ENCODE data around the gene EXO5. TPM values are rescaled to one million over a fixed set of nuclear protein-coding genes. Genes with fewer than 3 reads are reported as not detected.

The EXO5 gene
- total RNA-seq, 1 experiment from 2014 or later, result 0.57 TPM

DNA sequence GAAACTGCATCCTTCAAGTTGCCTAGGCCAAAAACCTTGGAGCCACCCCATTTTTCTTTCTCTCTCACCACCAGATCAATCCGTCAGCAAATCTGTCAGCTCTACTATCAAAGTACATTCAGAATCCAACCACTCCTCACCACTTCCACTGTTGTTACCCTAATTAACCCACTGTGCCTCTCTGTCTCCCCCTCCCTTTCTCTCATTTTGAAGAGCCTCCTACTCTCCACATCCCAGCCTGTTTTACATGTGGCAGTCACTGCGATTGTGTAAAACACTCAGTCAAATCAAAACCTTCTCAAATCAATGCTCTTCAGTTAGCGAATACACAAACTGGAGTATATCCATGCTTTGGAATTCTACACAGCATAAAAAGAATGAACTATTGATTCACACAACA, 55.9 kb downstream of the EXO5 start:
- Histone ChIP-seq H4K20me1 (ENCODE audit: insufficient read depth) (no peaks in the 10 kb centered on the region), H3K4me1 (ENCODE audit: control insufficient read depth in 1 of 2, insufficient read depth in 2 of 2, low read length in 2 of 2) (no peaks in the 10 kb centered on the region), H3K9me3 (ENCODE audit: control insufficient read depth in 1 of 2, insufficient read depth in 1 of 2, low read depth in 1 of 2, low read length in 2 of 2) (no peaks in the 10 kb centered on the region), H2AFZ (ENCODE audit: low read depth, low read length, poor library complexity, severe bottlenecking) (no peak overlapping the region), H3K36me3 (ENCODE audit: control insufficient read depth in 1 of 2, insufficient read depth in 2 of 2, low read length in 2 of 2) (no peaks in the 10 kb centered on the region), H3K4me2 (ENCODE audit: low read length) (no peak overlapping the region), H3K9ac (ENCODE audit: low read length) (no peak overlapping the region), H3K27me3 (ENCODE audit: insufficient read depth, low read length) (no peaks in the 10 kb centered on the region), H3K27ac (ENCODE audit: low read depth, low read length) (no peak overlapping the region), H3K4me3 (replicated peaks in 1 of 2; ENCODE audit: low read depth in 1 of 2, low read length in 2 of 2) (no peak overlapping the region), H3K79me2 (ENCODE audit: insufficient read depth, low read length) (no peaks in the 10 kb centered on the region), H3K9me2 (ENCODE audit: insufficient read depth) (no peaks in the 10 kb centered on the region; the same call in 1 of the 2 replicates)
- ChIA-PET CTCF (no interaction called here), POLR2A (no interaction called here), RAD21 (ENCODE audit: low non-redundant PET in 1 of 2, low total read pairs in 2 of 2, uncharacterized antibody in 2 of 2, unreplicated experiment in 2 of 2) (no interaction called here)
- intact Hi-C loops (cut with micrococcal nuclease), result no loop called here
- no TSS peak for BruUV-seq (replicated peaks)
- no peak for DNase-seq (ENCODE audit: low read depth, low spot score)
- no peak for TF ChIP-seq JUND (IDR thresholded peaks at IDR 0.05)
- no peak for TF ChIP-seq EZH2 (IDR thresholded peaks at IDR 0.05)
- TF ChIP-seq, protein P1, sequence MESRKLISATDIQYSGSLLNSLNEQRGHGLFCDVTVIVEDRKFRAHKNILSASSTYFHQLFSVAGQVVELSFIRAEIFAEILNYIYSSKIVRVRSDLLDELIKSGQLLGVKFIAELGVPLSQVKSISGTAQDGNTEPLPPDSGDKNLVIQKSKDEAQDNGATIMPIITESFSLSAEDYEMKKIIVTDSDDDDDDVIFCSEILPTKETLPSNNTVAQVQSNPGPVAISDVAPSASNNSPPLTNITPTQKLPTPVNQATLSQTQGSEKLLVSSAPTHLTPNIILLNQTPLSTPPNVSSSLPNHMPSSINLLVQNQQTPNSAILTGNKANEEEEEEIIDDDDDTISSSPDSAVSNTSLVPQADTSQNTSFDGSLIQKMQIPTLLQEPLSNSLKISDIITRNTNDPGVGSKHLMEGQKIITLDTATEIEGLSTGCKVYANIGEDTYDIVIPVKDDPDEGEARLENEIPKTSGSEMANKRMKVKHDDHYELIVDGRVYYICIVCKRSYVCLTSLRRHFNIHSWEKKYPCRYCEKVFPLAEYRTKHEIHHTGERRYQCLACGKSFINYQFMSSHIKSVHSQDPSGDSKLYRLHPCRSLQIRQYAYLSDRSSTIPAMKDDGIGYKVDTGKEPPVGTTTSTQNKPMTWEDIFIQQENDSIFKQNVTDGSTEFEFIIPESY (IDR thresholded peaks at IDR 0.05; ENCODE audit: extremely low read depth, insufficient replicate concordance, low read length), result no peak
- TF ChIP-seq ZFX (IDR thresholded peaks at IDR 0.05), result no peak
- TF ChIP-seq, protein P2, sequence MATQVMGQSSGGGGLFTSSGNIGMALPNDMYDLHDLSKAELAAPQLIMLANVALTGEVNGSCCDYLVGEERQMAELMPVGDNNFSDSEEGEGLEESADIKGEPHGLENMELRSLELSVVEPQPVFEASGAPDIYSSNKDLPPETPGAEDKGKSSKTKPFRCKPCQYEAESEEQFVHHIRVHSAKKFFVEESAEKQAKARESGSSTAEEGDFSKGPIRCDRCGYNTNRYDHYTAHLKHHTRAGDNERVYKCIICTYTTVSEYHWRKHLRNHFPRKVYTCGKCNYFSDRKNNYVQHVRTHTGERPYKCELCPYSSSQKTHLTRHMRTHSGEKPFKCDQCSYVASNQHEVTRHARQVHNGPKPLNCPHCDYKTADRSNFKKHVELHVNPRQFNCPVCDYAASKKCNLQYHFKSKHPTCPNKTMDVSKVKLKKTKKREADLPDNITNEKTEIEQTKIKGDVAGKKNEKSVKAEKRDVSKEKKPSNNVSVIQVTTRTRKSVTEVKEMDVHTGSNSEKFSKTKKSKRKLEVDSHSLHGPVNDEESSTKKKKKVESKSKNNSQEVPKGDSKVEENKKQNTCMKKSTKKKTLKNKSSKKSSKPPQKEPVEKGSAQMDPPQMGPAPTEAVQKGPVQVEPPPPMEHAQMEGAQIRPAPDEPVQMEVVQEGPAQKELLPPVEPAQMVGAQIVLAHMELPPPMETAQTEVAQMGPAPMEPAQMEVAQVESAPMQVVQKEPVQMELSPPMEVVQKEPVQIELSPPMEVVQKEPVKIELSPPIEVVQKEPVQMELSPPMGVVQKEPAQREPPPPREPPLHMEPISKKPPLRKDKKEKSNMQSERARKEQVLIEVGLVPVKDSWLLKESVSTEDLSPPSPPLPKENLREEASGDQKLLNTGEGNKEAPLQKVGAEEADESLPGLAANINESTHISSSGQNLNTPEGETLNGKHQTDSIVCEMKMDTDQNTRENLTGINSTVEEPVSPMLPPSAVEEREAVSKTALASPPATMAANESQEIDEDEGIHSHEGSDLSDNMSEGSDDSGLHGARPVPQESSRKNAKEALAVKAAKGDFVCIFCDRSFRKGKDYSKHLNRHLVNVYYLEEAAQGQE (IDR thresholded peaks at IDR 0.05; ENCODE audit: low read depth), result no peak
- no peak for TF ChIP-seq RAD21 (IDR thresholded peaks at IDR 0.05; ENCODE audit: low read depth)
- no peak for TF ChIP-seq EGR1 (IDR thresholded peaks at IDR 0.05; ENCODE audit: low read depth)
- TF ChIP-seq FOSL1 (IDR thresholded peaks at IDR 0.05; ENCODE audit: low read depth), result no peak
- TF ChIP-seq POLR2A (IDR thresholded peaks at IDR 0.05; ENCODE audit: borderline replicate concordance, extremely low read depth, insufficient read depth, insufficient read length), result no peak
- TF ChIP-seq POLR2AphosphoS5 (IDR thresholded peaks at IDR 0.05; ENCODE audit: low read depth, low read length), result no peak
- no peak for TF ChIP-seq EZH2phosphoT487 (IDR thresholded peaks at IDR 0.05; ENCODE audit: borderline replicate concordance)
- no peak for TF ChIP-seq SRF (IDR thresholded peaks at IDR 0.05; ENCODE audit: low read depth)
- no peak for ATAC-seq

Measured in HCT116 (cell line).